Esophagus squamous epithelium (tissue), 4 donors: Measurements from ENCODE around the gene NEDD4L.
"Not testable (repeated sequence)": the region's sequence is repeated elsewhere in the genome, so short reads cannot be mapped to it uniquely, and the experiment has no call there.

Experiments
- POLR2A ChIP-seq, 4 donors: fragments of 450-650 bp; IDR thresholded peaks; one replicate each; pipeline ENCODE4 v1.6.1; 2017; ENCODE audit warnings: antibody characterized with exemption in 4 of 4, mild to moderate bottlenecking in 4 of 4, moderate library complexity in 3 of 4
- TF ChIP-seq, protein P1 (sequence below), 6 experiments: fragments of 450-650 bp in 4 of 6; fragments of 200-600 bp in 2 of 6; sonication (generic) in 2 of 6; IDR thresholded peaks; one replicate each; pipeline ENCODE4 v1.5.1; 2016 to 2019; ENCODE audit warnings: antibody characterized with exemption in 6 of 6, mild to moderate bottlenecking in 4 of 6, moderate library complexity in 4 of 6

DNA sequence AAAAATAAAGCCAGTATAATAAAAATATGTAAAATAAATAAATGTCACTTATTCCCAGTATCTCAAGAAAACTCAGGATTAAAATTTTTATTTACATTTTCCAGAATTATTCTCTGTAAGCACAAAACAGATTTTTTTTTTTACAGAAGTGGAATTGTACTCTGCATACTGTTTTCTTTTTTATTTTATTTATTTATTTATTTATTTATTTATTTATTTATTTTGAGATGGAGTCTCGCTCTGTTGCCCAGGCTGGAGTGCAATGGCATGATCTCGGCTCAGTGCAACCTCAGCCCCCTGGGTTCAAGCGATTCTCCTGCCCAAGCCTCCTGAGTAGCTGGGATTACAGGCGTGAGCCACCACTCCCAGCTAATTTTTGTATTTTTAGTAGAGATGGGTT, 336.1 kb downstream of the NEDD4L start:
- TF ChIP-seq, protein P1, sequence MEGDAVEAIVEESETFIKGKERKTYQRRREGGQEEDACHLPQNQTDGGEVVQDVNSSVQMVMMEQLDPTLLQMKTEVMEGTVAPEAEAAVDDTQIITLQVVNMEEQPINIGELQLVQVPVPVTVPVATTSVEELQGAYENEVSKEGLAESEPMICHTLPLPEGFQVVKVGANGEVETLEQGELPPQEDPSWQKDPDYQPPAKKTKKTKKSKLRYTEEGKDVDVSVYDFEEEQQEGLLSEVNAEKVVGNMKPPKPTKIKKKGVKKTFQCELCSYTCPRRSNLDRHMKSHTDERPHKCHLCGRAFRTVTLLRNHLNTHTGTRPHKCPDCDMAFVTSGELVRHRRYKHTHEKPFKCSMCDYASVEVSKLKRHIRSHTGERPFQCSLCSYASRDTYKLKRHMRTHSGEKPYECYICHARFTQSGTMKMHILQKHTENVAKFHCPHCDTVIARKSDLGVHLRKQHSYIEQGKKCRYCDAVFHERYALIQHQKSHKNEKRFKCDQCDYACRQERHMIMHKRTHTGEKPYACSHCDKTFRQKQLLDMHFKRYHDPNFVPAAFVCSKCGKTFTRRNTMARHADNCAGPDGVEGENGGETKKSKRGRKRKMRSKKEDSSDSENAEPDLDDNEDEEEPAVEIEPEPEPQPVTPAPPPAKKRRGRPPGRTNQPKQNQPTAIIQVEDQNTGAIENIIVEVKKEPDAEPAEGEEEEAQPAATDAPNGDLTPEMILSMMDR (IDR thresholded peaks at IDR 0.05): not testable (repeated sequence)
- not testable (repeated sequence) for TF ChIP-seq POLR2A (IDR thresholded peaks at IDR 0.05)
